ENCODE measurements around the gene TSPEAR. TPM values are rescaled to one million over a fixed set of nuclear protein-coding genes. Genes with fewer than 3 reads are reported as not detected.
"Not testable (repeated sequence)": the region's sequence is repeated elsewhere in the genome, so short reads cannot be mapped to it uniquely, and the experiment has no call there.

TSPEAR gene
- polyA plus RNA-seq, 3 donors: 0.53 to 0.67 (median 0.62) TPM

DNA sequence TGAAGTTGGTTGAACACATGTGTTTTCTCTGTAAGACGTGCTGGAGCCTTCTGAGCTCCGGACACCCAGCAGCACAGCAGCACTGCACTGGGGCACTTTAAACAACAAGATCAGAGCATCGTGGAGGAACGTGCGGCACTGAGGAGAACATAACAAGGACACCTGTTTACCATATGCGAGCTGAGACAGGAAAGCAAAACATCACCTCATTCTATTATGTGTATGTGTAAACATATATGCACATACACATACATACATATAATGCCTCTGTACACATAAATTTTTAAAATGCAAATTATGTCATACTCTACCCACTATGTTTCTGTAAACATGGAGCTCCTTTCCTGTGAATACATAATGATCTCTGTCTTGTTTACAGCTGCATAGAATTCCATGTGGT, 115.8 kb downstream of the TSPEAR start:
- DNase-seq (ENCODE audit: low read depth in 3 of 3, low spot score in 2 of 3): no peak

DNA sequence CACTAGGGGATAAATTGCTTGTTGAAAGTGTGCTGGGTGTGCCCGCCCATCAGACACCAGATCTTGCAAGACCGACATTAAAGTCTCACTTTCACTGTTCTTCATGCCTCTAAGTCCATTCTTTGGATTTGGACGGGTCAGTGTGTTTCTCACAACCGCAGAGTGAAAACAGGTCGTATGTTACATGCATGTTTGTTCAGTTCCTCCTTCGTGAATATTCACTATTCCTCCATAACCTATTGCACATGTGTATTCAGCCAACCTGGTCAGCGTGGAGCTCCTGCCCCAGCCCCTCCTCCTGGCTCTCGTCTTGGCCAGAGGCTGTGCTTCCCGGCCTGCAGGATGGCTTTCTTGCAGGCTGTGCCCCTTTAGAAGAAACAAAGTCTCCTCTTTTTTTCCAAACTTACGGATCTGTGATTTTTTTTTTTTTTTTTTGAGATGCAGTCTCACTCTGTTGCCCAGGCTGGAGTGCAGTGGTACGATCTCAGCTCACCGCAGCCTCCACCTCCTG, 116.9 kb downstream of the TSPEAR start:
- no peak for DNase-seq (ENCODE audit: low read depth in 3 of 3, low spot score in 2 of 3)

- no peak for DNase-seq (ENCODE audit: low read depth in 3 of 3, low spot score in 2 of 3)
Observed at GRCh38 chr21:44593598-44594405, 117.6 kb downstream of the TSPEAR start.

DNA sequence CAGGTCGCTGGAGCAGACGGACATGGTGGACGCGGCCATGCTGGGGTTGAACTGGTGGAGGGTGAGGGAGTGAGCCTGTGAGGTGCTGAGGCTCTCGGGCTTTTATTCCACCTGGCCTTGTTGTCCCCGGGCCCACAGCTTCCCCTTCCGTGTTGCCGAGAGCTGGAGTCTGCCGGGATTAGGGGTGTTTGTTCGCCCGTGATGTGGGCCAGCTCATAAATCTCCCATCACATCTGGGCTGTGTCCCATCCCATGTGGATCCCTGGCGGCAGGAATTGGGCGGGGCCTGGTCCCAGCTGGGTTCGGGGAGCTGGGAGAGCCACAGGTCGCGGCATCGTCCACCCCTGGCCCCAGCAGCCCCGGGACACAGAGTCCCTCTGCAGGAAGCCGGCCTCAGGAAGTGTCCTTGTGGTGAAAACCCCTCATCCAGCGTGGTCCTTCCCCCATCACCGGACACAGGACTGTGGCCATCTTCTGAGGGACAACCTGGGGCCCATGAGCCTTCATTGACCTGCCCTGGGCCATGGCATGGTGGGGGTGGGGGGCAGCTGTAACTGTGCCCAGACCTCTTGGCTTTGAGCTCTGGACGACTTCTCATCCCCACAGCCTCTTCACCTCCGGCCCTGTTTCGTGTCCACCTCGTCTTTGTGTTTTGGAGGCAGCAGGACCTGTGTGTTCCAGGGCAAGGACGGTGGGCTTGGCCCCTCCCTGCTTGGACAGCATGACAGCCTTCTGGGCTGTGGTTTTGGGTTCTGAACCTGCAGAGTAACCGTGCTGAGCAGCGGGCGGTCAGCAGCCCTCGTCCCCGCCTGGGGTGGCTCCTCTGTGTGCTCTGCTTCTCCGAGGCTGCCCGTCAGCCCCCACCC, 118.7 kb downstream of the TSPEAR start, which contains the start of gene KRTAP10-6:
Gene KRTAP10-6 (minus strand): TSS at position 60 of the 866 bp plus-strand sequence. CDS start 21 bp downstream, at position 39.
- no peak for DNase-seq (ENCODE audit: low read depth in 3 of 3, low spot score in 2 of 3)

- DNase-seq (ENCODE audit: low read depth in 3 of 3, low spot score in 2 of 3): not testable (repeated sequence)
Observed at GRCh38 chr21:44591801-44592130, 119.6 kb downstream of the TSPEAR start.

- not testable (repeated sequence) for DNase-seq (ENCODE audit: low read depth in 3 of 3, low spot score in 2 of 3)
Observed at GRCh38 chr21:44590897-44591800, 120.2 kb downstream of the TSPEAR start.

GRCh38 chr21:44590311-44590721, 121.1 kb downstream of the TSPEAR start:
- no peak for DNase-seq (ENCODE audit: low read depth in 3 of 3, low spot score in 2 of 3)

DNA sequence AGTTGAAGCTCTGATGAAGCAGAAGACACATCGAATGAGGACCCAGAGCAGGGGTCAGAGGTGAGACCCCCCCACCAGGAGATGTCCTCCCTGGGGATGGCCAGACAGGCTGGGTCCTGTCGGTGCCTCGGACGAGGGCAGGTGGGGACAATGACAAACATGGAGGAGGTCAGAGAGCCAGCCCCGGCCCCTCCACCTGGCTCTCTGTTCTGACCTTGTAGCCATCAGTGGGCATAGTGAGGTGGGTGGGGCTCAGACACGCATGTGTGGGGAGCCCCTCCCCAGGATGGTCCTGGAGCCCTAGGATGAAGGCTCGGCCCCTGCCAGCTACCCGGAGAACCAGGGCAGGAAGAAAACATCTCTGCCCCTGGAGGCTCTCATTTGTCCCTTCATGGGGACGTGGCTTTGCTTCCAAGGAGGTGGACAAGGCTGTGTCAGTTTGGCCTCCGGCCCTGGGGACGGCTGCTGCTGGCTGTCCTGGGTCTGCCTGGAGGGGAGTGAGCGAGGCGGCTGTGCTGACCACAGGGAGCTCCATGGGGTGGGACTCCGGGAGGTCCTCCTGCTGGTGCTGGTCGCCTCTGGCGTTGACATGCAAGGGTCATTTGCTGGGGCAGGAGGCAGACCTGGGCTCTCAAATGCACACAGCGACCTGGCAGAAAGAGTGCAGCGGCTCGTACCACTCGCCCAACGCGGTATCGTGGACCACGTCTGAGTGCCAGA, 121.6 kb downstream of the TSPEAR start:
- DNase-seq (ENCODE audit: low read depth in 3 of 3, low spot score in 2 of 3): no peak

DNA sequence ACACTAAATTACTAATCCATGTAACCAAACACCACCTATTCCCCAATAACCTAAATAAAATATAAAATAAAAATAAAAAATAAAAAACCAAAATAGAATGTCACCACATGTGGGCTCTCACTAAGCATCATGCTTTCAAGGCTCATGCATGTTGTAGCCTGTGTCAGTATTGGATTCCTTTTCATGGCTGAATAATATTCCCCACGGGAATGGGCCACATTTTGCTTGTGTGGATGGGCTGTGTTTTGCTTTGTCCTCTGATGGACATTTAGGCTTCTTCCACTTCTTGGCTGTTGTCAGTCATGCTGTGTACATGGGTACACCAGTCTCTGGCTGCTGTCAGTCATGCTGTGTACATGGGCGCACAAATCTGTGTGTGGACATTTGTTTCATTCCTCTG, 122.3 kb downstream of the TSPEAR start:
- no peak for DNase-seq (ENCODE audit: low read depth in 3 of 3, low spot score in 2 of 3)

DNA sequence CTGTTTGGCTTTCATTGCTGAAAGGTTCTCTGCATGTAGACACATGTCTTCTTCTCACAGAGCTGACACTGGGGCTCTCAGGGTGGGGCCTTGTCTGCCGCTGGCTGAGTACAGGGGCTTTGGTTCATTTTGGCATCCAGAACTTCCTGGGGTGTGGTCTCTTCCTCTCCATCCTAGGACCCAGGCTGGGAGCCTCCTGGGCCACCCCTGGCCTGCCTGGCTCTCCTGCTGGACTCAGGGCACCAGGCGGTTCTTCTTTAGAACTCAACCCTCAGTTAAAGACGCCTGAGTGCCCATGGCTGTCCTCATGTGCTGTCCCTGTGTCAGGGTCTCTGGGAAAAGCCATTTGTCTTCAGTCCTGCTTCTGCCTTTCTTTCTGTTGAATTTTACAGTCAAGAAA, 125.5 kb downstream of the TSPEAR start:
- no peak for DNase-seq (ENCODE audit: low read depth in 3 of 3, low spot score in 2 of 3)

DNA sequence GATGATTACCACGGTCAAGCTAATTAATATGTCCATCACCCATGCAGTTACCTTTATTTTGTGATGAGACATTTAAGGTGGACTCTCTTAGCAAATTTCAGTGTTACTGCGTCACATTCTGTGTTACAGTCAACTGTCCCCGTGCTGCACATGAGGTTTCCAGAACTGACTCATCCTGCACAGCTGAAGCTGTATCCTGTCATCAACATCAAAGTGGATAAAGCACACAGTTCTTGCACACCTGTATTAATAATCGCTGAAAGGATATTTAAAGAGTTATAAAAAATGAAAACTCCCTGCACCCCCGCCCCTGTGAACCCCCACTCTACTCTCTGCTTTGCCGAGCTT, 127.6 kb downstream of the TSPEAR start:
- no peak for DNase-seq (ENCODE audit: low read depth in 3 of 3, low spot score in 2 of 3)

DNA sequence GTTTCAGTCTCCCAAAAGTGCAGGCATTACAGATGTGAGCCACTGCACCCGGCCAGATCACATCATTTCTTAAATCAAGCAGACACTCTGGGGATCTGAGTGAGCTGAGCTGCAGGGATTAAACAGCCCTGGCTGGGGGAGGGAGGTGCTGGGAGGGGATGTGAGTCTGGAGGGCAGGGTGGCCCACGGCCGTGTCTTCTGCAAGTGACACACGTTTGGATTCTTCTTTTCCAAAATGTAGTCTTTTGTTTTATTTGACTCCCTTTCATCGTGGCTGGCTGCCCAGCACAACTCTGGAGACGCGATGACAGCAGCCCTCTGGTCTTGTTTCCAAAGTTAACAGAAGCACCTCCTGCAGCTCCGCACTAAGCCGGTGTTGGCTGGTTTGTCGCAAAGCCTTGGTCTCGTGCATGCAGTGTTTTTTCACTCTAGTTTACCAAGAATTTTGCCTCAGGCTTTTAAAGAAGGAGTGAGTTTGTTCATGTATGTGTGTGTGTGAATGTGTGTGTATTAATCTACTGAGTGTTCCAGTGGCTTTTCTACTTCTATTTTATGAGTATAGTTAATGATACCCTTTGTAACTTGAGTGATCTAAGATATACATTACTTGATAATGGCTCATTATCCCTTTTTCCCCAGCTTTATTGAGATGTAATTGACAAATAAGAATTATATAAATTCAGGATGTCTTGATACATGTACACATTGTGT, 128.1 kb downstream of the TSPEAR start:
- no peak for DNase-seq (ENCODE audit: low read depth in 3 of 3, low spot score in 2 of 3)

DNA sequence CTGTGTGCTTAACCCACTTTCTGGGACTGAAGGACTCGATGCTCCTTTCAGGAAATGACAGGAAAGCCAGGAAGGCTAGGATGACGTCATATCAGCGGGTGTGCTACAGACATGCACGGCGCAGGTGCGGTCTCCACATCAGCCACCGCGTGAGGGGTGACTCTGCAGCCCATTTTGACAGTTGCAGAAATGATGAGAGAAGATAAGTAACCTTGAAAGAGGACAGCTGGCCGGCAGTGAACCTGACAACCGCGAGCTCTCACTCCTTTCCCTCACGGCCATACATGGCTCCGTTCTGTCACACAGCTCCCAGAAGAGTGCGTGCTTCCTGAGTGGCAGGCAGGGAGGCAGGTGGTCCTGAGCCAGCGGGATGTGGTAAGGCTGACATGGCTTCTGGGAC, 129.3 kb downstream of the TSPEAR start:
- DNase-seq (ENCODE audit: low read depth in 3 of 3, low spot score in 2 of 3): no peak

GRCh38 chr21:44581158-44581557, 130.2 kb downstream of the TSPEAR start:
- no peak for DNase-seq (ENCODE audit: low read depth in 3 of 3, low spot score in 2 of 3)

- not testable (repeated sequence) for DNase-seq (ENCODE audit: low read depth in 3 of 3, low spot score in 2 of 3)
Observed at GRCh38 chr21:44580231-44580821, 131.0 kb downstream of the TSPEAR start, which contains the start of gene KRTAP10-5. KRTAP10-5 (minus strand) TSS chr21:44580604; CDS start chr21:44580578, 26 bp downstream.

GRCh38 chr21:44579833-44580144, 131.6 kb downstream of the TSPEAR start:
- no peak for DNase-seq (ENCODE audit: low read depth in 3 of 3, low spot score in 2 of 3)

DNA sequence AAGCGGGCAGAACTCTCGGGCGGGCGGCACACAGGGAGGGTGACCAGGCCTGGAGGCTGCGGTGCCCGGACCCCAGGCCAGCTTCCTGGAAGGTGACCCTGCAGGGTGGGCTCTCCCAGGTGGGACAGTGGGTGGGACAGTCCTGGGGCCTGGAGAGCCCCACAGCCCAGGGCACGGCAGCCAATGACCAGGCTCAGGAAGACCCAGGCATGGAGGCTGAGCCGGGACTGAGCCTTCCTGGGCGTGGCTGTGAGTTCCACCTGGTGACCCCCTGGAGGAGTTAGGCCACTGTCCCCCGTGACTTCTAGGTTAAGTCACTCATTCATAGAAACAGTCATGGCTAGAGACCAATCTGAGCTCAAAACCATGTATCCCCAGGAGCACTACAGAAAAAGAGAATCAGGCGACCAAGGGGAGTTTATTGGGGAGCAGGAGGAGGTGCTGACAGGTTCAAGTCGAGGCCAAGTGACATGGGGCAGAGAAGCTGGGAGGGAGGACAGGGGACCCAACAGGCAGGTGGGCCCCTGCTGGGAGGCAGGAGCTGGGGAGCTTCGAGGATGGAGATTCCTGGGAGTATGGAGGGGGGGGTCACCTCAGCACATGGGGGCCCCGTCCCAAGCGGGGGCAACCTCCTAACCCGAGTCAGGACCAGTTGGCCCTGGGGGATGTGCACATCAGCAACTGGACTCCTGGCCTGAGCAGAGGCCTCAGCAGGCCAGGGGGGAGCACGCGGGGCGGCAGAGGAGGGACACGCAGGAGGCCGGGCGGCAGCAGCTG, 132.1 kb downstream of the TSPEAR start:
- no peak for DNase-seq (ENCODE audit: low read depth in 3 of 3, low spot score in 2 of 3)

- no peak for DNase-seq (ENCODE audit: low read depth in 3 of 3, low spot score in 2 of 3)
Observed at GRCh38 chr21:44578371-44579055, 132.9 kb downstream of the TSPEAR start.
